ENCODE measurements around the gene GPR62.

The GPR62 gene

DNA sequence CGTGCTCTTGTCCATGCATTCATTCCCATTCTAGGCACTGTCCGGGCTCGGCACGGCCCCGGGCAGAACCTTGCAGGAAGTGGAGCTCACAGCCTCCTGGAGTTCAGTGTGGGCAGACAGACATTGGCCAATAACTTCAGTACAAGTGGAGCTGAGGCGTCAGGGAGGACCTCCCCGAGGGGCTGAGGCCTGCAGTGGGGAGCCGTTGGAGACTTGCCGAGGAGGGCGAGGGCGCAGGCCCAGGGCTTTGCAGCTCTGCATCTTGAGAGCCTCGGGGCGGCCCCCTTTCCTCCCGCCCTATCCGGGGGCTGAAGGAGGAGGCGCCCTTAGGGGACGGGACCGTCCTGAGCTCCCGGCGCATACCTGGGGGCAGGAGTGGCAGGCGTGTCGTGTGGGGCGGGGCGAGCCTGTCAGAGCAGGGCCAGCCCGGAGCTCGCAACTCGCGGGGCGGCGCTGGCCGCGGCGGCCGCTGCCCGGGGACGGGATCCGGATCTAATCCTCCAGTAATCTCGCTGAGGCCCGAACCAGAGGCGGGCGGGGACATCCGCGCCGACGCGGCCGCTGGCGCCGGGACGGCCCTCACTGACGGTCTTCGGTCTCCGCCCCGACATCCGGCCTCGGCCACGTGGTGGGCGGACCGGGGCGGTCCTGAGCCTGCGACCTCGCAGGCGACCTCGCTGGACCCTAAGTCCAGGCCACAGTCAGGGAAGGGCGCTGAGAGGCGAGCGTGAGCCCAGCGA lies 27.8 kb downstream of the GPR62 start, which contains the start of gene ACY1:
Gene ACY1, plus strand, starts transcription at position 698 of the 740 bp plus-strand sequence. CDS start 530 bp downstream, outside the sequence.
- peak within 1 kb of the TSS; percentile 72 to 77 for H3K4me3 ChIP-seq (ENCODE audit: low read depth in 1 of 2, low read length in 1 of 2)
- H3K27me3 ChIP-seq = no peaks in the 10 kb centered on the region
- TF ChIP-seq, protein P1, sequence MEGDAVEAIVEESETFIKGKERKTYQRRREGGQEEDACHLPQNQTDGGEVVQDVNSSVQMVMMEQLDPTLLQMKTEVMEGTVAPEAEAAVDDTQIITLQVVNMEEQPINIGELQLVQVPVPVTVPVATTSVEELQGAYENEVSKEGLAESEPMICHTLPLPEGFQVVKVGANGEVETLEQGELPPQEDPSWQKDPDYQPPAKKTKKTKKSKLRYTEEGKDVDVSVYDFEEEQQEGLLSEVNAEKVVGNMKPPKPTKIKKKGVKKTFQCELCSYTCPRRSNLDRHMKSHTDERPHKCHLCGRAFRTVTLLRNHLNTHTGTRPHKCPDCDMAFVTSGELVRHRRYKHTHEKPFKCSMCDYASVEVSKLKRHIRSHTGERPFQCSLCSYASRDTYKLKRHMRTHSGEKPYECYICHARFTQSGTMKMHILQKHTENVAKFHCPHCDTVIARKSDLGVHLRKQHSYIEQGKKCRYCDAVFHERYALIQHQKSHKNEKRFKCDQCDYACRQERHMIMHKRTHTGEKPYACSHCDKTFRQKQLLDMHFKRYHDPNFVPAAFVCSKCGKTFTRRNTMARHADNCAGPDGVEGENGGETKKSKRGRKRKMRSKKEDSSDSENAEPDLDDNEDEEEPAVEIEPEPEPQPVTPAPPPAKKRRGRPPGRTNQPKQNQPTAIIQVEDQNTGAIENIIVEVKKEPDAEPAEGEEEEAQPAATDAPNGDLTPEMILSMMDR (IDR thresholded peaks at IDR 0.05) = peak; percentile 1
- H3K4me1 ChIP-seq (ENCODE audit: control insufficient read depth in 1 of 2, insufficient read depth in 1 of 2, low read depth in 1 of 2, low read length in 1 of 2) = peaks cover 17 to 18% of the 10 kb centered on the region in 2 experiments
- no peaks in the 10 kb centered on the region for H3K36me3 ChIP-seq
- no peaks in the 10 kb centered on the region for H3K9me3 ChIP-seq
- peak within 1 kb of the TSS; percentile 50 for H3K27ac ChIP-seq

DNA sequence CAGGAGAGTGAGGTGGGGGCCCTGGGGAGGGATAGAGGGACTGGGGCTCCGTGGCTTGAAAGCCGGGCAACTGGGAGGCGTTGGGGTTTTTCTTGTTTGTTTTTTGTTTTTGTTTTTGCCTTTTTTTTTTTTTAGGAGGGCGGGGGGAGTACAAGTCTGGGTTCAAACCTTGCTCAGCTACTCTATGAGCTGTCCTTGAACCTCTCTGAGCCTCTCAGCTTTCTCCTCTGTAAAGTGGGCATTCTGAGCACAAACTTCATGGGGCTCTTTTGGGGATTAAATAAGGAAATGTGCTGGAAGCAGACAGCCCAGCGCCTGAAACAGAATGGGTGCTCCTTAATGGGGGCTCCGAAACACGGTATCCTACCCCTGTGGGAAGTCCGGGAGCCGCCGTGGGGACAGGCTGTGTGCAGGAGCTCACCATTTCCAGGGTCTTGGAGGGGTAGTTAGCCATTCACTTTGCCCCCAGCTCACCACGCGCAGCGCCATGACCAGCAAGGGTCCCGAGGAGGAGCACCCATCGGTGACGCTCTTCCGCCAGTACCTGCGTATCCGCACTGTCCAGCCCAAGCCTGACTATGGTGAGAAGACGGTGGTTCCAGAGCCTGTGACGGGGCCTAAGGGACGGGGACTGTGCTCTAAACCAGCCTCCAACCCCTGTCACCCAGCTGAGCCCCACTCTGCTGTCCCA lies 28.5 kb downstream of the GPR62 start:
- H3K27me3 ChIP-seq = no peaks in the 10 kb centered on the region
- H3K4me1 ChIP-seq (ENCODE audit: control insufficient read depth in 1 of 2, insufficient read depth in 1 of 2, low read depth in 1 of 2, low read length in 1 of 2) = peaks cover 17 to 18% of the 10 kb centered on the region in 2 experiments
- H3K4me3 ChIP-seq (ENCODE audit: low read depth in 1 of 2, low read length in 1 of 2) = peak overlapping the region; percentile 72 to 77
- H3K27ac ChIP-seq = peak overlapping the region; percentile 50
- TF ChIP-seq, protein P1 (IDR thresholded peaks at IDR 0.05) = no peak
- H3K9me3 ChIP-seq = no peaks in the 10 kb centered on the region
- no peaks in the 10 kb centered on the region for H3K36me3 ChIP-seq

DNA sequence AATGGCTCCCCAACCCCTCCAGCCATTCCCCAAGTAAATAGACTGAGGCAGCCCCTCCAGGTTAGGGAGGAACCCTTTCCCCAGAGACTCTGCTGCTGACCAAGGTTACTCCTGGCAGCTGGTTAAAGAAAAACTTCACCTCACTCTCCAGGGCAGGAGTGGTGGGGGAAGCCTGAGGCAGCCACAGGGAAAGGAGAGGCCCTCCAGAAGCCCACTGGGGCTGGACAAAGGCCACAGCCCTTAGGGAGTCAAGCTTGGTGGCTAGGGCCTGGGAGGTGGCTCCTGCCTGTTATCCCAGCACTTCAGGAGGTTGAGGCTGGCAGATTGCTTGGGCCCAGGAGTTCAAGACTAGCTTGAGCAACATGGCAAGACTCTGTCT lies 29.1 kb downstream of the GPR62 start:
- H3K4me1 ChIP-seq (ENCODE audit: control insufficient read depth in 1 of 2, insufficient read depth in 1 of 2, low read depth in 1 of 2, low read length in 1 of 2) = peaks cover 17 to 18% of the 10 kb centered on the region in 2 experiments
- H3K4me3 ChIP-seq (ENCODE audit: low read depth in 1 of 2, low read length in 1 of 2) = no peak overlapping the region
- no peaks in the 10 kb centered on the region for H3K9me3 ChIP-seq
- TF ChIP-seq, protein P1 (IDR thresholded peaks at IDR 0.05) = no peak
- no peak overlapping the region for H3K27ac ChIP-seq
- no peaks in the 10 kb centered on the region for H3K36me3 ChIP-seq
- no peaks in the 10 kb centered on the region for H3K27me3 ChIP-seq

DNA sequence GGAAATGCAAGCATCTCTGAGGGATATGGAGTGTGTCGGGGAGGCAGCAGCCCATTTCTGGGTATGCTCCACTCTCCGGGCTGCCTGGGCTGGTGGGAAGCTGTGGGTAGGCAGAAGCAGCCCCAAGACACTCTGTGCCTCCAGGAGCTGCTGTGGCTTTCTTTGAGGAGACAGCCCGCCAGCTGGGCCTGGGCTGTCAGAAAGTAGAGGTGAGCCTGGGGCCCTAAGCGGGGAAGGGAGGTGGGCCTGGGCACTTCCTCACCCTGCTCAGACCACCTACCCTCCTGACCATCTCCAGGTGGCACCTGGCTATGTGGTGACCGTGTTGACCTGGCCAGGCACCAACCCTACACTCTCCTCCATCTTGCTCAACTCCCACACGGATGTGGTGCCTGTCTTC lies 29.9 kb downstream of the GPR62 start:
- no peaks in the 10 kb centered on the region for H3K27me3 ChIP-seq
- peaks cover 17 to 18% of the 10 kb centered on the region in 2 experiments for H3K4me1 ChIP-seq (ENCODE audit: control insufficient read depth in 1 of 2, insufficient read depth in 1 of 2, low read depth in 1 of 2, low read length in 1 of 2)
- no peaks in the 10 kb centered on the region for H3K9me3 ChIP-seq
- H3K36me3 ChIP-seq = no peaks in the 10 kb centered on the region
- H3K4me3 ChIP-seq (ENCODE audit: low read depth in 1 of 2, low read length in 1 of 2) = no peak overlapping the region
- H3K27ac ChIP-seq = no peak overlapping the region
- TF ChIP-seq, protein P1 (IDR thresholded peaks at IDR 0.05) = no peak

DNA sequence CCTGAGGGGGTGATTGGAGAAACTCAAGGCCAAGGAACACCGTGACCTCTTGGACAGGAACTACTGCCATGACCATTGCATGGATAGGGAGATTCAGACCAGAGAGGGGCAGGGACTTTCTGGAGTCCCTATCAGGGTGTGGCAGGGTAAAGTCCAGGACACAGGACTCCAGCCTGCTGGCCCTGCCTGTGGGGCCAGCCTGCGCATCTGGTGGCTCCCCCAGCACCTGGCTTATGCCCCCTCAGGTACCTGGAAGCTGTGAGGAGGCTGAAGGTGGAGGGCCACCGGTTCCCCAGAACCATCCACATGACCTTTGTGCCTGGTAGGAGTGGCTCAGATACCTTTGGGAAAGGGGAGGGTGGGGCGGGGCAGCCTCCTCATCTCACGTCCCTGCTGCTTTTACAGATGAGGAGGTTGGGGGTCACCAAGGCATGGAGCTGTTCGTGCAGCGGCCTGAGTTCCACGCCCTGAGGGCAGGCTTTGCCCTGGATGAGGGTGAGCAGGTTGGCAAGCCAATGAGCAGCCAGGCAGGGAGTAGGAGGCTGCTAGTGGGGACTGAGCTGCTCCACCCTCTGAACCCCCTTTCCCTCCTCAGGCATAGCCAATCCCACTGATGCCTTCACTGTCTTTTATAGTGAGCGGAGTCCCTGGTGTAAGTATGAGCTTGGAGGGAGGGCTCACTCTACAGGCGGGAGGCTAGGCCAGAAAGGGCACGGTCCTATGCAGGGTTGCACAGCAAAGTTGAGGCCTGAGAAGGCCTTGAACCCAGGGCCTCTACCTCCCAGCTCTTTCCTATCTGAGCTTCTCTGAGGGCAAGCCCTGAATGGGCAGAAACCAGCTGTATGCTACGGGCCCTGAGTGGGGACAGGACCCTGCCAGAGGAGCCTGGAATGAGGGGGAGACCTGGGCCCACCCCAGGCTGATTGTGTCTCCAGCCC lies 31.1 kb downstream of the GPR62 start:
- Histone ChIP-seq H3K9me3 (no peaks in the 10 kb centered on the region), H3K27me3 (no peaks in the 10 kb centered on the region), H3K27ac (no peak overlapping the region), H3K4me3 (ENCODE audit: low read depth in 1 of 2, low read length in 1 of 2) (no peak overlapping the region), H3K4me1 (ENCODE audit: control insufficient read depth in 1 of 2, insufficient read depth in 1 of 2, low read depth in 1 of 2, low read length in 1 of 2) (peaks cover 17 to 18% of the 10 kb centered on the region in 2 experiments), H3K36me3 (no peaks in the 10 kb centered on the region)
- TF ChIP-seq, protein P1 (IDR thresholded peaks at IDR 0.05) = no peak

Measured in neutrophil (primary cell).